K562 (cell line): Measurements from ENCODE around the gene COL4A2. TPM values are rescaled to one million over a fixed set of nuclear protein-coding genes. Genes with fewer than 3 reads are reported as not detected.

ENCODE experiments used
- MGA ChIP-seq: fragments of 450-650 bp; IDR thresholded peaks from 2 replicates; pipeline ENCODE4 v1.6.1; 2016; ENCODE audit warnings: mild to moderate bottlenecking, moderate library complexity
- polyA plus RNA-seq, 8 experiments: library from polyadenylated mRNA; depleted of rRNA in 4 of 8; stranded (reverse) in 5 of 8; unstranded in 3 of 8; fragments of >200 nt; fragmentation: Nextera tagmentation in 2 of 8; fragmentation: Illumina TruSeq in 1 of 8; extraction: Ambion mirVana in 2 of 8; extraction: Trizol in 1 of 8; gene quantifications; 2 replicates each; pipeline versions ENCODE4 v1.2.1 to v1.2.3, GENCODE V29; 2011 to 2014; ENCODE audit warnings: inconsistent platforms in 1 of 8, missing spikeins in 1 of 8
- total RNA-seq, 7 experiments: library from RNA; depleted of rRNA in 6 of 7; stranded (reverse); fragments of >200 nt in 6 of 7; fragmentation: Illumina TruSeq in 2 of 7; extraction: Trizol in 2 of 7; gene quantifications; 2 replicates each; pipeline versions ENCODE4 v1.2.1 to v1.2.3, GENCODE V29; 2011 to 2021; ENCODE audit warnings: low replicate concordance in 1 of 7
- TF ChIP-seq, protein P1 (sequence below), 2 experiments: fragments of 450-650 bp; formaldehyde crosslinking in 1 of 2; IDR thresholded peaks; 2 replicates each; pipeline versions ENCODE4 v1.4.0 to v1.6.1; 2014 to 2020; ENCODE audit warnings: mild to moderate bottlenecking in 2 of 2, borderline replicate concordance in 1 of 2, low read depth in 1 of 2

The COL4A2 gene
- total and polyA plus RNA-seq, 9 of the 15 experiments (the other 6 are each of a cell fraction or from before 2014, with no cell fraction given), result 0.13 to 15.2 (median 8.1) TPM

GRCh38 chr13:110454956-110455355 is 147.9 kb downstream of the COL4A2 start (continued):
- TF ChIP-seq, protein P1, sequence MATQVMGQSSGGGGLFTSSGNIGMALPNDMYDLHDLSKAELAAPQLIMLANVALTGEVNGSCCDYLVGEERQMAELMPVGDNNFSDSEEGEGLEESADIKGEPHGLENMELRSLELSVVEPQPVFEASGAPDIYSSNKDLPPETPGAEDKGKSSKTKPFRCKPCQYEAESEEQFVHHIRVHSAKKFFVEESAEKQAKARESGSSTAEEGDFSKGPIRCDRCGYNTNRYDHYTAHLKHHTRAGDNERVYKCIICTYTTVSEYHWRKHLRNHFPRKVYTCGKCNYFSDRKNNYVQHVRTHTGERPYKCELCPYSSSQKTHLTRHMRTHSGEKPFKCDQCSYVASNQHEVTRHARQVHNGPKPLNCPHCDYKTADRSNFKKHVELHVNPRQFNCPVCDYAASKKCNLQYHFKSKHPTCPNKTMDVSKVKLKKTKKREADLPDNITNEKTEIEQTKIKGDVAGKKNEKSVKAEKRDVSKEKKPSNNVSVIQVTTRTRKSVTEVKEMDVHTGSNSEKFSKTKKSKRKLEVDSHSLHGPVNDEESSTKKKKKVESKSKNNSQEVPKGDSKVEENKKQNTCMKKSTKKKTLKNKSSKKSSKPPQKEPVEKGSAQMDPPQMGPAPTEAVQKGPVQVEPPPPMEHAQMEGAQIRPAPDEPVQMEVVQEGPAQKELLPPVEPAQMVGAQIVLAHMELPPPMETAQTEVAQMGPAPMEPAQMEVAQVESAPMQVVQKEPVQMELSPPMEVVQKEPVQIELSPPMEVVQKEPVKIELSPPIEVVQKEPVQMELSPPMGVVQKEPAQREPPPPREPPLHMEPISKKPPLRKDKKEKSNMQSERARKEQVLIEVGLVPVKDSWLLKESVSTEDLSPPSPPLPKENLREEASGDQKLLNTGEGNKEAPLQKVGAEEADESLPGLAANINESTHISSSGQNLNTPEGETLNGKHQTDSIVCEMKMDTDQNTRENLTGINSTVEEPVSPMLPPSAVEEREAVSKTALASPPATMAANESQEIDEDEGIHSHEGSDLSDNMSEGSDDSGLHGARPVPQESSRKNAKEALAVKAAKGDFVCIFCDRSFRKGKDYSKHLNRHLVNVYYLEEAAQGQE (IDR thresholded peaks at IDR 0.05; ENCODE audit: borderline replicate concordance), result no peak
- TF ChIP-seq, protein P1 (CRISPR knock-in tag; IDR thresholded peaks at IDR 0.05; ENCODE audit: low read depth), result no peak
- TF ChIP-seq MGA, result no peak
